Fibroblast of the aortic adventitia (primary cell): ENCODE data around the gene CHST15. TPM values are rescaled to one million over a fixed set of nuclear protein-coding genes. Genes with fewer than 3 reads are reported as not detected.
A peak's percentile ranks its signal among the peaks of the same experiment; 100 is the strongest.

Experiments
- DNase-seq: peaks from one replicate; pipeline ENCODE4 v3.0.0-alpha.2; 2010; ENCODE audit warnings: low read depth
- H3K4me3 ChIP-seq: 2 replicates; pipeline ENCODE4 v1.5.1; 2011; ENCODE audit warnings: low read depth, mild to moderate bottlenecking, control low read depth, low read length, moderate library complexity
- total RNA-seq: library from RNA; depleted of rRNA; stranded (reverse); fragments of >200 nt; gene quantifications from 2 replicates; pipeline ENCODE4 v1.2.3, GENCODE V29; 2012; ENCODE audit warnings: low replicate concordance
- TF ChIP-seq, protein P1 (sequence below): IDR thresholded peaks from 2 replicates; pipeline ENCODE4 v1.5.1; 2011; ENCODE audit warnings: mild to moderate bottlenecking, low read length, control low read depth, inconsistent platforms; ENCODE audit not compliant: insufficient read depth

CHST15 gene, protein sequence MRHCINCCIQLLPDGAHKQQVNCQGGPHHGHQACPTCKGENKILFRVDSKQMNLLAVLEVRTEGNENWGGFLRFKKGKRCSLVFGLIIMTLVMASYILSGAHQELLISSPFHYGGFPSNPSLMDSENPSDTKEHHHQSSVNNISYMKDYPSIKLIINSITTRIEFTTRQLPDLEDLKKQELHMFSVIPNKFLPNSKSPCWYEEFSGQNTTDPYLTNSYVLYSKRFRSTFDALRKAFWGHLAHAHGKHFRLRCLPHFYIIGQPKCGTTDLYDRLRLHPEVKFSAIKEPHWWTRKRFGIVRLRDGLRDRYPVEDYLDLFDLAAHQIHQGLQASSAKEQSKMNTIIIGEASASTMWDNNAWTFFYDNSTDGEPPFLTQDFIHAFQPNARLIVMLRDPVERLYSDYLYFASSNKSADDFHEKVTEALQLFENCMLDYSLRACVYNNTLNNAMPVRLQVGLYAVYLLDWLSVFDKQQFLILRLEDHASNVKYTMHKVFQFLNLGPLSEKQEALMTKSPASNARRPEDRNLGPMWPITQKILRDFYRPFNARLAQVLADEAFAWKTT
- 2.0 and 5.6 TPM in 2 replicates for total RNA-seq

DNA sequence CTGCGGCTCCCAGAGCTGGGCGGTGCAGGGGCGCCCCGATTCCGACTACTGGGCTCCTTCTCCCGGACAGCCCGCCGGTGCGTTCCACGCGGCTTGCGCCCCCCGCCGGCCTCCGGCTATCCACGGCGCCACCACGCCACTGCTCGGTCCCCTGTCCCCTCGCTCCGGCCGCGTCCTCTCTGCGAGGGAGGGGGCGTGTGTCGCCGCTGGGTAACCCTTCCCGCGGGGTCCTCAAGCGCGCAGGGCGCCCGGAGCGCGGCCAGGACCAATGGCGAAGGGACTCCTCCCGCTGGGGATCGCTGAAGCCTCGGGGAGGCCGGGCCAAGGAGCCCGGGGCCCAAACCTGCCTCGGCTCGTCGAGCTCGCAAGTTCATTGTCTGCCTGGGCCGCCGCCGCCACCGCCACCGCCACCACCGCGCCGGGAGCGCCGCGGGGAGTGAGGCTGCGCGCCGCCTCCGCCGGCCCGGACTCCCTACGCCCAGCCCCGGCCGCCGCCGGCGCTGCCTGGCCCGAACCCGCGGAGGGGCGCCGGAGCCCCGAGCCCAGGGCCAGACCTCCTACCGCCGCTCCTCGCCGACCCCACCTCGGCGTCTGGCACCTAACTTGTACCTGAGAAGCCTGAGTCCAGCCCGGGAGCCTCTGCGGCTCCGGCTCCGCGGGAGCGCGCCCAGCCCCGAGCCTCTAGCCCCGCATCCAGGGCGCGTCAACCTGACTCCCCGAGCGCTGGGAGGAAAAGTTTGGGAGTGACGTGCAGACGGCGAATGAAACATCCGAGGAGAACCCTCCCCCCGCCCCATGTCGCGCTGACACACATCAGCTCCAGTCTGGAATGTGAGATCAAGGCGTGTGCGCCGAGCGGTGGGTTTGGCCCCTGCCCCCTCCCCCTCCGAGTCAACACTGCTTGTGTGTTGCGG is at the start of gene CHST15:
TSS of gene CHST15 (minus strand) at position 739 of the 914 bp plus-strand sequence. CDS start 47,386 bp downstream, outside the sequence.
- peak; percentile 28 for DNase-seq
- TF ChIP-seq, protein P1, sequence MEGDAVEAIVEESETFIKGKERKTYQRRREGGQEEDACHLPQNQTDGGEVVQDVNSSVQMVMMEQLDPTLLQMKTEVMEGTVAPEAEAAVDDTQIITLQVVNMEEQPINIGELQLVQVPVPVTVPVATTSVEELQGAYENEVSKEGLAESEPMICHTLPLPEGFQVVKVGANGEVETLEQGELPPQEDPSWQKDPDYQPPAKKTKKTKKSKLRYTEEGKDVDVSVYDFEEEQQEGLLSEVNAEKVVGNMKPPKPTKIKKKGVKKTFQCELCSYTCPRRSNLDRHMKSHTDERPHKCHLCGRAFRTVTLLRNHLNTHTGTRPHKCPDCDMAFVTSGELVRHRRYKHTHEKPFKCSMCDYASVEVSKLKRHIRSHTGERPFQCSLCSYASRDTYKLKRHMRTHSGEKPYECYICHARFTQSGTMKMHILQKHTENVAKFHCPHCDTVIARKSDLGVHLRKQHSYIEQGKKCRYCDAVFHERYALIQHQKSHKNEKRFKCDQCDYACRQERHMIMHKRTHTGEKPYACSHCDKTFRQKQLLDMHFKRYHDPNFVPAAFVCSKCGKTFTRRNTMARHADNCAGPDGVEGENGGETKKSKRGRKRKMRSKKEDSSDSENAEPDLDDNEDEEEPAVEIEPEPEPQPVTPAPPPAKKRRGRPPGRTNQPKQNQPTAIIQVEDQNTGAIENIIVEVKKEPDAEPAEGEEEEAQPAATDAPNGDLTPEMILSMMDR = no peak

DNA sequence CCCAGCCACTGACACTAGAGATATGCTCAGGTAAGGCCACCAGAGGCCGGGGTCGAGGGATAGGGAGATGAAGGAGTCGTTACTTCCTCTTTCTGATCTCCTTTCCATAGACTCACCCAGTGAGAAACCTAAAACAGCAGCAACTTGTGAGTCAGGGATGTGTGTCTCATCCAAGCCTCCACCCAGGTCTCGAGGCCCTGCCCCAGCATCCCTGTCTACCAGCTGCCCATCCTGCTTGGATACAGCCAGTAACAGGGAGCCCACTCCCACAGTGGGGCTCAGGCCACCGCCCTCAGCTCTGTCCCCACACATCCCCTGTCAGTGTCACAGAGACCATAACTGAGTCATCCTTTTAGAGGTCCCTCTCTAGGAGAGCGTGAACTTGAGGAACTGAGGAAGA is 49.6 kb upstream of the CHST15 start:
- DNase-seq = no peak
- TF ChIP-seq, protein P1 = no peak
- no peak overlapping the region for H3K4me3 ChIP-seq

More for the DNA sequence above, at the start of gene CHST15:
- peak within 1 kb of the TSS; percentile 60 for H3K4me3 ChIP-seq

DNA sequence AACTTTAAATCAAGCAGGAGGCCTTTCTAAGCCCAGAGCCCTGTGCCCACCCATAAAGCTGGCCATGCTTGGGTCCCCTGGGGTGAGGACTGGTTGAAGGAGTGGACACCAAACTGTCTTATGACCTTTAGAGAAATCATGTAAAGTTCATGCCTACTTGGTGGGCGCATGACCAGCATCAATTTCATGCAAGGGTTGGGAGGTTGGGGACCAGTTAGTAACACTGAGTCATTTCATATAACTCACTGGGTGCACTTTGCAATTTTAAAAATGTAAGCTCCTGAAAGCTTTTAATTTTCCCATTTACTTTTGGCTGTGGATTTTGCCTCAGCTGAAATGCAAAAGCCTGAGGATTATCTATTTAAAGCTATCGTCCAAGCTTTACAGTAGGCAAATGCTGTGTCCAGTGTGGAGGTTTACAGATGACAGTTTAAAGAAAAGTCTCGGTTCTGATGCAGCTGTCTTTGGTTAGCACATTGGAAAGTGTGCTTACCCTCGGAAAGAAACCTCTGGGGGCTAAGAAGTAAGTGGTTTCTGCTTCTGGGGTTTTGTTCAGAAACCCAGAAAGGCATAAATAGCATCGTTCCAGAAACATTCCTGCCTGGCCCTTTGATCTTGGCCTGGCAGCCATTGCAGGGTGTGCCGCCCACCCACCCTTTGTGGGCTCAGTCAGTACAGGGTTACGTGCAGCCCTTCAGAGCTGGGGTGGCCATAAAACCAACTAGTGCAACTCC is 48.8 kb upstream of the CHST15 start:
- TF ChIP-seq, protein P1 = no peak
- DNase-seq = no peak
- H3K4me3 ChIP-seq = no peak overlapping the region

DNA sequence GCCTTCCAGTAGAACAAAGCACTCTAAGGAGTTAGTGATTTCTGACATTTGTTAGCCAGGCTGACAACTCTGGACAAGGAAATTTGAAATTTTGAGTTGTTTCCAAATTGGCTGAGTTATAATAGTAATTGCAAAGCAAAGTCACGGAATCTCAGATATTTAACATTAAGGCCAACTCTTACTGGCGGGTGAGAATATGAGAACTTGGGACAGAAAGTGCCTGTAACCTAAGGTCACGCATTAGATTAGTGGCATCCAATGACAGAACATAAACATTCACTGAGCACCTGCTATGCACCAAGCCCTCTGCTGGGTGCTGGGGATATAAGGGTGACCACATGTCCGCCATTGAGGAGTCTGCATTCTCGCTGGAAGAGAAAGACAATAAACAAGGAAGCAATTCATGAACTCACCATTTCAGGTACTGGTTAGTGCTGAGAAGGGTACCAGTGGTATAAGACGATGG is 45.5 kb upstream of the CHST15 start:
- H3K4me3 ChIP-seq = no peak overlapping the region
- TF ChIP-seq, protein P1 = no peak
- DNase-seq = no peak

DNA sequence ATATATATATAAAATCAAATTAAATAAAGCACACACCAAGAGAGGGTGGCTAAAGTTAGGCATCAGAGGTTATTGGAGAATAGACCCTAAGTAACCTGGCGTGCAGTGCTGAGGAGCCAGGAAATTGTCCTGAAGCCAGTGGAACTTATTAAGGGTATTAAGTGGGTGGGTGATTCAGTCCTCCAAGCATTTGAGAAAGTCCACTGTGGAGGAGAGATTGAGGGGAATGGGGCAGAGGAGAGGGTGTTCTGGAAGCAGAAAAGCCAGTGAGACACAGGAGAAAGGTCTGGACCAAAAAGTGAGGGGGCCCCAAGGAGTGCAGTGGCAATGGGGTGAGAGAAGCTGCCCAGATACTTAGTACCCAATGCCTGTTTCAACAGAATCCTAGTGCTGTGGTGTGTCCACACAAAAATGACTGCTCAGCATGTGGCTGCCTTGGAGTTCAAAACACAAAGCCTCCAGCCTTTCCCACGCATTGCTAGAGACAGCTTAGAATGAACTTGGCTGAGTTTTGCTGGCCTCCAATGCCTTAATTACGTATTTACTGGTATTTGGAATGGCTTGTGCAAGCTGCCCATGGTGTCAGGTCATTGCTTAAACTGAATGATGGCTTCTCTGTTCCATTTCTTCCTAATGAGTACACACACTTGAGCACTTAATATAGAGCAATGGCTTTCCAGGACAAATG is 44.9 kb upstream of the CHST15 start:
- TF ChIP-seq, protein P1 = no peak
- peak; percentile 59 for DNase-seq
- no peak overlapping the region for H3K4me3 ChIP-seq
